Dermis blood vessel endothelial cell (primary cell): ENCODE data around the gene MBD5. TPM values are rescaled to one million over a fixed set of nuclear protein-coding genes. Genes with fewer than 3 reads are reported as not detected.

Experiments used
- DNase-seq: peaks from one replicate; pipeline ENCODE4 v3.0.0; 2010
- total RNA-seq: library from RNA; depleted of rRNA; stranded (reverse); fragments of >200 nt; gene quantifications from 2 replicates; pipeline ENCODE4 v1.2.3, GENCODE V29; 2014

Gene MBD5
- total RNA-seq, 1 donor from 2014 or later = 12.3 TPM

DNA sequence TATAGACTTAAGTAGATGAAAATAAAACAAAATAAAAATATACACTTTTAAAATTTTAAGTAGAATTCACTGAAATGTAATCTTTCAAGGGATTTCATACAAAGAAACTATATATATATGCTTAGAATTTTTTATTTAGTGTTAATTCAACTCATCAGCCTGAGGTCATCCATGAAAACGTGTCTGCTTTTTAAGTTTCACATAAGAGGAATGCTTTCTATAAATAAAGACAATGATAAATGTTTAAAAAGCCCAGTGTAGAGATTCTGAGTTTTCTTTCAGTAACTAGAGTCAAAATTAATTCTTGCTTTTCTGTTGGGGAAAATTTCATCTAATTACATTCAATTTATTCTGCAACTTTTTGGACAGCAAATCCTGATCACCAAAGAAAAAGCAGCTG, 213.3 kb downstream of the MBD5 start:
- no peak for DNase-seq

DNA sequence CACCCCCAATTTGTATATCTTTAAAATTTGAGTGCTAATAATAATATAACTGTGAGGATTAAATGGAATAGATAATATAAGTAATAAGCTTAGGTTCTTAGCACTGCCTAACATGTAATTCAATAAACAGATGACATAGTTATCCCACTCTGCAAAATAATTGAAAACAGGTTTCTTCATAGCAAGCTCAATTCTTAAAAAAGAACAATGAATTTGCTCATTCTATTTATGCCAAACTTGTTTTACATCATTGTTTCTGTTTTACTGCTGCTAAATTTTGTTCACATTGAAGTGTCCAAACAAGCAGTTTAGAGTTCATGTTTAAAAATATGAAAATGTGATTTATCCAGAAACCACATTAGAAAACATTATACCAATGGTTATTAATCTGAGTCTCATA, 217.0 kb downstream of the MBD5 start:
- DNase-seq = no peak

DNA sequence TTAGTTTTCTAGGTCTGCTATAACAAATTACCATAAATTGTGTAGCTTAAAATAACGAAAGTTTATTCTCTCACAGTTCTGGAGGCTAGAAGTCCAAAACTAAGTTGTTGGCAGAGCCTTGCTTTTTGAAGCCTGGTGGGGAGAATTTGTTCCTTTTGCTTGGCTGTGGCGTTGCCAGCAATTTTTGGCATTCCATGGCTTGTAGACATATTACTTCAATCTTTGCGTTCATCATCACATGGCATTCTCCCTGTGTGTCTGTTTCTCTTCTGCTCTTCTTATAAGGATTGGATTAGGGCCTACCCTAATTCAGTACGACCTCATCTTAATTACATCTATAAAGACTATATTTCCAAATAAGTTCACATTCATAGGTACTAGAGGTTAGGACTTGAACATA, 217.7 kb downstream of the MBD5 start:
- no peak for DNase-seq

DNA sequence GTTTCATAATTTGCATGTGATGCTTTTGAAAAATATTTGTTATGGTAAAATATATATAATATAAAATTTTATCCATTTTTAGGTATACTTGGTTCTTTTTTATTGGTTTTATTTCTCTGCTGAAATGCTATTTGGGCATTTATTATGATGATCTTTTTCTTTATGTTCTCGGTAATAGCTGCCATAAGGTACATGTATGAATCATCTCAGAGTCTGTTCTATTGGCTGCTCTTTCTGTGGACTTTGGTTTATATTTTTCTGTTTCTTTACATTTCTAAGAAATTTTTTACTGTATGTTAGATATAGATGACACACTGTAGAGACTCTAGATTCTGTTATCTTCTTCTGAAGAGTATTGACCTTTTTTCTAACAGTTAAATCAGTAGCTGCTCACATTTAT, 219.9 kb downstream of the MBD5 start:
- no peak for DNase-seq

DNA sequence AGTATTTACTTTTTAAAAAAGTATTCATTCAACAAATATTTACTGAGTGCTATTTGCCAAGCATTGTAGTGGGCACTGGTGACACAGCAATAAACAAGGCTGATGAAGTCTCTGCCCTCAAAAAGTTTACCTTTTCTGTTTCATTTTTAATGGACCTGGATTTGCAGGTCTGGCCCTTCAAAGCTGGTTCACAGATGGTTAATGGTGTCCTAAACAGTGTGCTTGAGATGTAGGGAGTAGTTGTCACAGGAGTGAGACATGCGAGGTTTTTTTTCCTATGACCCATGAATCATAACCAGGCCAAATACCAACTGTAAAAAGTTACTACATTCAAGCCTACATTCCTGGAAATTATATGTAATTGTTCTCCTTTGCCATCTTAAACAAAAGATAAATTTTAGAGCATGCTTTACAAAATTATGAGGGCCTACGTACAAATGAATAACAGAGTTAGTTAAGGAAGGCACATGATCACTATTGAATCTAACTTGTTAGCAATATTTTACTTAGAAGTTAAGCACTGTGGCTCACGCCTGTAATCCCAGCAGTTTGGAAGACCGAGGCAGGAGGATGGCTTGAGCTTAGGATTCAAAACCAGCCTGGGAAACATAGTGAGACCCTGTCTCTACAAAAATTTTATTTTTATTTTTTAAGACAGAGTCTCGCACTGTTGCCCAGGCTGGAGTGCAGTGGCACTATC, 223.9 kb downstream of the MBD5 start:
- peak; percentile 15 for DNase-seq

DNA sequence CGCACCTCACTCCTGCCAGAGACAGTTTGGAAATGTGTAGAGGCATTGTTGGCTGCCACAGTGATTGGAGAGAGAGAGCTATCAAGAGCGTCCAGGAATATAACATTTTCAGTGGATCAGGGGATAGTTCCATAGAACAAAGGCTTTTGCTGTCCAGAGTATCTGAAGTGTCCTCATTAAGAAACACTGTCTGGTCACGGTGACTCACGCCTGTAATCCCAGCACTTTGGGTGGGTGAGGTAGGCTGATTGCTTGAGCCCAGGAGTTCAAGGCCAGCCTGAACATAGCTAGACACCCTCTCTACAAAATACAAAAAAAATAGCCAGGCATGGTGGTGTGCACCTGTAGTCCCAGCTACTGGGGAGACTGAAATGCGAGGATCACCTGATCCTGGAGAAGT, 231.1 kb downstream of the MBD5 start:
- DNase-seq = no peak

- no peak for DNase-seq
These were observed 231.8 kb downstream of the MBD5 start for GRCh38 chr2:148252646-148253045.

- DNase-seq = peak; percentile 80
These were observed 232.8 kb downstream of the MBD5 start for GRCh38 chr2:148253685-148254084.

DNA sequence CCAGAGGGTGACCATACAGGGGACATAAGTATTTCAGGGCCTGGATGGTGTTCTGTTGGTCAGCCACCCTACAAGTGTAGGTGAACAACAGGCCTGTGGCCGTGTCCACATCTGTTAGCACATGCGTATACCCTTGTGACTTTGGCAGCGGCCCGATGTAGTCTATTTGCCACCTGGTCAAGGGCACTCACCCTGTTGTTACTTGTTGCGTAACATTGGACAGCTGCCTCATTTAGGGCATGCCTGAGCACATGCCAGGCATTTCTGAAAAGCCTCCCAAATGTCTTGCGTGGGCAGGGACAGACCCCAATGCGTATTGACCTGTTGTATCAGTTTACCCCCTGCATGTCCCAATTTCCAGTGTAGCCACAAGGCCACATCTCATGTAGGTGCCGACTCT, 235.0 kb downstream of the MBD5 start:
- DNase-seq = no peak

GRCh38 chr2:148257276-148257675, 236.4 kb downstream of the MBD5 start:
- no peak for DNase-seq

DNA sequence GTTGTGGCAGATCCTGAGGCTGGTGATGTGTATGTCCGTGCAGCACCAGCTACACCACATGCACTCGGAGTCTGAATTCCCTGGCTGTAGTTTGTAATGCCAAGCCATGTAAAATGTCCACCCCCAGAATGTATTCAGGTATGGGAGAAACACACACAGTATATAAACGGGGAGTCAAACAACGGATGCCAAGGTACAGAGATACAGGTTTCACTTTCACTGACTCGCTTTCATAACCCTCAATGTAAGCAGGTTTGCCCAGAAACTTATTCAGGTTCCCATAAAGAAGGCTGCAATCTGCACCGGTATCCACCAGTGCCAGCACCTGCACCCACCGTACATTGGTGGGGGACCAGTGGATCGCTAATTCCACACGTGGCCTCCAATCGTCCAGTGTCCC, 237.2 kb downstream of the MBD5 start:
- no peak for DNase-seq

DNA sequence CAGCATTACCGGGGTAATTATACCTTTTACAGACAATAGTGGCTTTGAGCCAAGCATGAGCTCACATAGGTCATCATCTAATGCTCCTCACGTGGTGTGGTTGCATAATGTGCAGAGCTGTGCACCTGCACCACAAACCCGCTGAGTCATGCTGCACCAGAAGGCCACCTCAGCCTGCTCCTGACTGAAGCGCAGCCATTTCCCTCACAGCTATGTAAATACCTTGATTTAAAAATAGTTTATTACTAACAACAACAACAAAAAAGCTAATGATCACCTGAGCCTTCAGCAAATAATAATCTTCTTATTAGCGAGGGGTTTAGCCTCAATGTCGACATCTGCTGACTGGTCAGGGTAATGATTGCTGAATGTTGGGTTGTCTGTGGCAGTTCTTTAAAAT, 238.8 kb downstream of the MBD5 start:
- DNase-seq = peak; percentile 72

- no peak for DNase-seq
These were observed 243.0 kb downstream of the MBD5 start for GRCh38 chr2:148263890-148264289.

DNA sequence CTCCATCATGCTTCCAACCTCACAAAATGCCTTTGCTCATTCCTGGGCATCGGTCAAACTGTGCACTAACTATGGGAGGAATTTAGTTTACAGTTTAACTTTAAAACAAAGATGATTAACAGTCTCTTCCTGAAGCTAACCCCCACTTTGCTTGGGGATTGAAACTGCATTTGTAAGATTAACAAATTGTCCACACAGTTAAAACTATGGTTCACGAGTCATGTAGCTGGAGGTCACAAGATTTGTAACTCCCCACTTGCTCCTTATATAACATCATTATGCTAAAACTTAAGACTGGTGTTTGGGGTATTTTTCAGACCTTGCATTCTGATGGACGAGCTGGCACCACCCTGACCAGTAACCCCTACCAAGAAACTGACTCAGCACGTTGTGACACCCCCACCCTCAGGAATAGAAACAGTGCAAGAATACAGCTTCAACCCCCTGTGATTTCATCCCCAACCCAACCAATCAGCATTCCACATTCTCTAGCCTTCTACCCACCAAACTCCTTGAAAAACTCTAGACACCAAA, 252.3 kb downstream of the MBD5 start:
- DNase-seq = no peak

GRCh38 chr2:148279216-148279615, 258.3 kb downstream of the MBD5 start:
- no peak for DNase-seq

GRCh38 chr2:148282201-148282600, 261.3 kb downstream of the MBD5 start:
- DNase-seq = peak; percentile 46

GRCh38 chr2:148292431-148292830, 271.5 kb downstream of the MBD5 start:
- DNase-seq = no peak

GRCh38 chr2:148298196-148298595, 277.3 kb downstream of the MBD5 start:
- no peak for DNase-seq

- DNase-seq = peak; percentile 14
These were observed 278.7 kb downstream of the MBD5 start for GRCh38 chr2:148299616-148300015.

GRCh38 chr2:148300544-148300943, 279.7 kb downstream of the MBD5 start:
- no peak for DNase-seq

DNA sequence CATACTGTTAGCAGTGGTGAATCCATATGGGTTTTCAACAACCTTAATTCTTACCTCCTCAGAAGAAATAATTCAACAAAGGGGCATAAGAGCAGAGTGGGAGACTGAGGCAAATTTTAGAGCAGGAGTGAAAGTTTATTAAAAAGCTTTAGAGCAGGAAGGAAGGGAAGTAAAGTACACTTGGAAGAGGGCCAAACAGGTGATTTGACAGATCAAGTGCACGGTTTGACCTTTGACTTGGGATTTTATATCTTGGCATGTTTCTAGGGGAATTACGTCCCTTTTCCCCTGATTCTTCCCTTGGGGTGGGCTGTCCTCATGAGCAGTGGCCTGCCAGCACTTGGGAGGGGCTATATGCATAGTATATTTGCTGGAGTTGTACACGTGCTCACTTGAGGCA, 280.5 kb downstream of the MBD5 start:
- DNase-seq = no peak

GRCh38 chr2:148302526-148302925, 281.6 kb downstream of the MBD5 start:
- DNase-seq = no peak

DNA sequence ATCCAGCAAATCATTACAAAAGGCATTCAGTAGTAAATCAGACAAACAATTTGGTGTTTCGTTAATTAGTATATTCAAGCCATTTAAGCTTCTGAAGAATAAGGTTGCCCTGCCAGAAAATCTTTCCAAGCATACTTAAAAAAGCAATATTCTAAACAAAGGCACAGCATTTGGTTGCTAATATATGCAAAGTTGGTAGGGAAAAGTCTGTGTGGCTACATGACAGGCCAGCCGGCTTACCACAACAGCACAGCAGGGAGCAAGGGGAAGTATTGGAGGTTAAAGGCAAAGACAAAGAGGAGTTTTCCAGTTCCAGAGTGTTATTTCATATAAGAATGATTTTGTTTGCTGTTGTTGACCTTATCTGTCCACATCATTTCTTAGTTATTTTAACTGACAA, 282.3 kb downstream of the MBD5 start:
- DNase-seq = no peak

GRCh38 chr2:148305476-148305875, 284.6 kb downstream of the MBD5 start:
- DNase-seq = no peak

- DNase-seq = no peak
These were observed 285.1 kb downstream of the MBD5 start for GRCh38 chr2:148306027-148306426.
